Mesothelial cell of epicardium (in vitro differentiated cells): ENCODE measurements around the gene HCN4. TPM values are rescaled to one million over a fixed set of nuclear protein-coding genes. Genes with fewer than 3 reads are reported as not detected.
A peak's percentile ranks its signal among the peaks of the same experiment; 100 is the strongest.

ENCODE experiments used
- DNase-seq, 2 experiments: peaks; one replicate each; pipeline ENCODE4 v3.0.0; 2021; ENCODE audit warnings: low spot score in 2 of 2; ENCODE audit not compliant: unreplicated experiment in 2 of 2
- H3K27ac Mint-ChIP-seq: 2 replicates; pipeline ENCODE4 v1.8.0; 2021; ENCODE audit warnings: mixed read lengths
- H3K27me3 Mint-ChIP-seq: 2 replicates; pipeline ENCODE4 v1.8.0; 2021; ENCODE audit warnings: low read depth, mixed read lengths
- H3K36me3 Mint-ChIP-seq: 2 replicates; pipeline ENCODE4 v1.8.0; 2021; ENCODE audit warnings: mixed read lengths
- H3K4me1 Mint-ChIP-seq: 2 replicates; pipeline ENCODE4 v1.8.0; 2021; ENCODE audit warnings: mixed read lengths
- H3K4me3 Mint-ChIP-seq: 2 replicates; pipeline ENCODE4 v1.8.0; 2021; ENCODE audit warnings: mild to moderate bottlenecking, moderate library complexity, mixed read lengths
- H3K9me3 Mint-ChIP-seq: 2 replicates; pipeline ENCODE4 v1.8.0; 2021; ENCODE audit warnings: mixed read lengths
- CTCF ChIP-seq: fragments of 200-600 bp; sonication (generic); IDR thresholded peaks from one replicate; pipeline ENCODE4 v1.5.0; 2021; ENCODE audit warnings: antibody characterized with exemption; ENCODE audit not compliant: unreplicated experiment
- total RNA-seq: library from RNA; stranded (reverse); gene quantifications from 3 replicates; pipeline ENCODE4 v1.2.1, GENCODE V29; 2021

HCN4 gene
- total RNA-seq, 1 donor from 2014 or later, result 0.69 TPM

GRCh38 chr15:73284090-73284716 lies 84.6 kb downstream of the HCN4 start:
- H3K9me3 Mint-ChIP-seq, result no peaks in the 10 kb centered on the region
- no peaks in the 10 kb centered on the region for H3K4me1 Mint-ChIP-seq

GRCh38 chr15:73283366-73283962 lies 85.3 kb downstream of the HCN4 start:
- no peak for DNase-seq
- H3K9me3 Mint-ChIP-seq, result no peaks in the 10 kb centered on the region
- no peak overlapping the region for H3K27ac Mint-ChIP-seq
- H3K4me3 Mint-ChIP-seq, result no peak overlapping the region
- no peaks in the 10 kb centered on the region for H3K27me3 Mint-ChIP-seq
- H3K36me3 Mint-ChIP-seq, result peaks cover 38% of the 10 kb centered on the region
- no peaks in the 10 kb centered on the region for H3K4me1 Mint-ChIP-seq
- no peak for TF ChIP-seq CTCF

More at GRCh38 chr15:73284090-73284716, 84.6 kb downstream of the HCN4 start:
- Mint-ChIP-seq H3K27ac (no peak overlapping the region), H3K4me3 (no peak overlapping the region), H3K27me3 (no peaks in the 10 kb centered on the region), H3K36me3 (peaks cover 41% of the 10 kb centered on the region)
- DNase-seq, result no peak
- TF ChIP-seq CTCF, result peak; percentile 20

GRCh38 chr15:73282567-73283365 lies 86.0 kb downstream of the HCN4 start:
- Mint-ChIP-seq H3K27me3 (no peaks in the 10 kb centered on the region), H3K27ac (no peak overlapping the region), H3K4me1 (no peaks in the 10 kb centered on the region), H3K4me3 (no peak overlapping the region), H3K36me3 (peaks cover 33% of the 10 kb centered on the region), H3K9me3 (no peaks in the 10 kb centered on the region)
- TF ChIP-seq CTCF, result no peak
- DNase-seq, result no peak

- TF ChIP-seq CTCF, result no peak
- no peak overlapping the region for H3K27ac Mint-ChIP-seq
- no peak overlapping the region for H3K4me3 Mint-ChIP-seq
- no peak for DNase-seq
- no peaks in the 10 kb centered on the region for H3K27me3 Mint-ChIP-seq
- peaks cover 14% of the 10 kb centered on the region for H3K4me1 Mint-ChIP-seq
- H3K36me3 Mint-ChIP-seq, result peaks cover 27% of the 10 kb centered on the region
- H3K9me3 Mint-ChIP-seq, result no peaks in the 10 kb centered on the region
These were observed 92.9 kb downstream of the HCN4 start for GRCh38 chr15:73275862-73276261.

GRCh38 chr15:73273181-73274002 lies 95.4 kb downstream of the HCN4 start:
- Mint-ChIP-seq H3K36me3 (peaks cover 28% of the 10 kb centered on the region), H3K9me3 (no peaks in the 10 kb centered on the region), H3K4me3 (no peak overlapping the region), H3K27ac (no peak overlapping the region), H3K4me1 (peaks cover 14% of the 10 kb centered on the region), H3K27me3 (no peaks in the 10 kb centered on the region)
- DNase-seq, result no peak
- peak; percentile 66 for TF ChIP-seq CTCF
